NCI-H2081 treated with DMSO at 0.1 percent for 48 hours (cell line): ENCODE data around the gene AIFM2.
"Not testable (repeated sequence)": the region's sequence is repeated elsewhere in the genome, so short reads cannot be mapped to it uniquely, and the experiment has no call there.

Experiments used
- DNase-seq: peaks from one replicate; lab custom pipeline; 2025; lab: John Stamatoyannopoulos, UW

AIFM2 gene

GRCh38 chr10:70132098-70133029 lies at the start of gene AIFM2:
AIFM2 (minus strand) TSS chr10:70132825; CDS start chr10:70124084, 8,741 bp downstream.
- no peak for DNase-seq

- not testable (repeated sequence) for DNase-seq
Observed at GRCh38 chr10:70179209-70179608, 46.6 kb upstream of the AIFM2 start.

- no peak for DNase-seq
Observed at GRCh38 chr10:70178139-70178725, 45.6 kb upstream of the AIFM2 start.

DNA sequence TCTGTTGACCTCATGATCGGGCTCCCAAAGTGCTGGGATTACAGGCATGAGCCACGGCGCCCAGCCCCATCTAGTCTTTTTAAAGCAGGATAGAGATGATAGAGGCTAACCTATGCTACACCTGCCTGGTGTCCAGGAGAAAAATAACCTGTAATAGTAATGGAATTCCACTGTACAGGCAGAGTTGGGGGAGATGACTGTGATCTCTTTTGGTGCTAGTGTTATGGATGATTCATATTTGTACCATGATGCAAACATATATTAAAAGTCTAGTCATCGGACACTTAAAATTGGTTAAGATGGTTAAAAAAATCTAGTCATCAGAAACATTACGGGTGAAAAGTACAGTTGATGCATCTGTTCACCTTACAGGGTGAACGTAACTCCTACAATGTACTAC lies 43.8 kb upstream of the AIFM2 start:
- no peak for DNase-seq

DNA sequence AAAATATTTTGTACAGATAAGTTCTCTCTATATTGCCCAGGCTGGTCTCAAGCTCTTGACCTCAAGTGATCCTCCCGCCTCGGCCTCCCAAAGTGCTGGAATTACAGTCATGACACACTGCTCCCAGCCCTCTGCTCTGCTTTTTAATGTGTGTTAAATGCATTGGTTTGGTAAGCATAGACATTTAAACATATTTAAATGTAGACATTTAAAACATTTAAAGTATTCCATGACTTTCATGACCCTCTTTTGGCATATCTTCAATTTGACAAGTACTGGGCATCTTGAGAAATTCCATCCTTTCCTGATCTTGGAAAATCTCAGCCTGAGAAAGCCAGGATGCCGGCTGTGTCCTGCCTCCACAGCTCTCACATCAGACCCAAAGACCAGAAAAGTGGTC lies 42.9 kb upstream of the AIFM2 start:
- no peak for DNase-seq

- no peak for DNase-seq
Observed at GRCh38 chr10:70174058-70174741, 41.6 kb upstream of the AIFM2 start.

DNA sequence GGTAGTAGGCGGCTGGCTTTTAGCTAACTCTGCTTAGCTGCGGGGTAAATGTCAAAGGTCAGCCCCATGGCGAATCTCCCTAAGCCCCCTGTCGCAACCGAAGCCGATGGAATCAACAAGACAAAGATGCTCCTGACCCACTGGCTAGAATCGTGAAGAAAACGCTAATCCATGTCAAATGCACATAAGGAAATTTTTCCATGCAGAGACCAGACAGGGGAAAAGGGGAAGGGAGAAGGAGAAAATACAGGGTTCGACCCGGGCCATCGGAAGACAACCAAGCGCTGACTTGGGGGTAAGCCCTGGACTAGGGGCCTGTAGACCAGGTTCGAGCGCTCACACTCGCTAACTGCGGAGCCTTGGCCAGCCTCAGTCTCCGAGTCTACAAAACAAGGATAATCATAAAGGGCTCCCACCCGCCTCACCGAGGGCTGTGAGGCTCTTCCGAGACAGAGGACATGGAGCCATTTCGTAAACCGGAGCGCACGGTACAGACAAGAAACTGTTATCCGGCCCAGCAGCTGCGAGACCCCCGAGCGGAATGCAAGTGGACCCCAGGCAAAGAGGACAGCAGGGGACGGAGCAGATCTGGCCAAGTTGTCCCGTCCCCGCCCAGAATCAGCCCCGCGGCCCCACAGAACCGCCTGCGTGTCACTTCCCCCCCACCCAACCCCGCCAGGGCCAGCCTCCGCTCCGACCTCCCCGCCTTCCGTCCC lies 37.2 kb upstream of the AIFM2 start:
- DNase-seq, result no peak

GRCh38 chr10:70169011-70169410 lies 36.4 kb upstream of the AIFM2 start:
- no peak for DNase-seq

GRCh38 chr10:70167246-70167645 lies 34.6 kb upstream of the AIFM2 start:
- no peak for DNase-seq

DNA sequence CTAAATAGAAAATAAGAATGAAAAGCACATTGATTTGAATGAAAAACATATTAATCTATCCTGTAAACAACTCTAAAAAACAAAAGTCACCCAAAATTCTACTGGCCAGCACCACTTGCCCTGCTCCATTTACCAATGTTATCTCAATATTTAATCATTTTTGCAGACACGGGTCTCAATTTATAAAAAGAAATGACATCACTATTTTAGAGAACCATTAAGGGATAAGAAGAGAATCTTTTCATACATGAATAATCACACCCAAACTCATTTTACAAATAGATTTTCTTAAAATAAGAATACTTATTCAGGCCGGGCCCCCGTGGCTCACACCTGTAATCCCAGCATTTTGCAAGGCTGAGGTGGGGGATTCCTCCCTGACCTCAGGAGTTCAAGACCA lies 33.8 kb upstream of the AIFM2 start:
- DNase-seq, result no peak

- no peak for DNase-seq
Observed at GRCh38 chr10:70164163-70164562, 31.5 kb upstream of the AIFM2 start.

DNA sequence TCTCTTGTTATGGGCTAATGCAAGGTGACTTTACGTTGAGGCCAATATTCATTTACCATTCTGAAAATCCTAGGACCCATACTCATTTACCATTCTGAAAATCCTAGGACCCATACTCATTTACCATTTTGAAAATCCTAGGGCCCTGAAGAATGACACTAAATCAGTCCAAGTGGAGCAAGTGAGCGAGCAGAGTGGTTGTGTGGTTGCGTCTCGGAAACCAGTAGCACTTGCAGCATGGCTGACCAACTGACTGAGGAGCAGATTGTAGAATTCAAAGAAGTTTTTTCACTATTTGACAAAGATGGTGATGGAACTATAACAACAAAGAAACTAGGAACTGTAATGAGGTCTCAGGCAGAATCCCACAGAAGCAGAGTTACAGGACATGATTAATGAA lies 30.8 kb upstream of the AIFM2 start:
- DNase-seq, result no peak

GRCh38 chr10:70162892-70163201 lies 30.2 kb upstream of the AIFM2 start:
- DNase-seq, result no peak

DNA sequence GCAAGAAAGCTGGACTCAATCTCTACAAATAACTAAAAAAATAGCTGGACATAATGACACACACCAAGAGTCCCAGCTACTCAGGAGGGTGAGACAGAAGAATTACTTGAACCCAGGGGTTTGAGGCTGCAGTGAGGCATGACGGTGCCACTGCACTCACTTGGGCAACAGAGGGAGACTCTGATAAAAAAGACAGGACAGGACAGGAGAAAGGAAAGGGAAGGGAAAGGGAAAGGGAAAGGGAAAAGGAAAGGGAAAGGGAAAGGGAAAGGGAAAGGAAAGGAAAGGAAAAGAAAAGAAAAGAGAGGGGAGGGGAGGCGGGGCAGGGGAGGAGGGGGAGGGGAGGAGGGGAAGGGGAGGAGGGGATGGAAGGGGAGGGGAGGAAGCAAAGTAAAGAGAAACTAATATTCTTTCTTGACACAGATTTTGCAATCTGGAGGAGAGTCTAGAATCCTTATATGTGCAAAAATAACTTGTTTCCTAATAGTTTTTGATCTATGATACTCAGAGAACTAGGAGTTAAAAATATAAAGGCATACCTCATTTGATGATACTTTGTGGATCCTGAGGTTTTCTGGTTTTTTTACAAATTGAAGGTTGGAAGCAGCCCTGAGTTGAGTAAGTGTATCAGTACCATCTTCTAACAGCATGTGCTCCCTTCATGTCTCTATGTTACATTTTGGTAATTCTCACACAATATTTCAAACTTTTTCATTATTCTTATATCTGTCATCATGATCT lies 29.7 kb upstream of the AIFM2 start:
- no peak for DNase-seq

DNA sequence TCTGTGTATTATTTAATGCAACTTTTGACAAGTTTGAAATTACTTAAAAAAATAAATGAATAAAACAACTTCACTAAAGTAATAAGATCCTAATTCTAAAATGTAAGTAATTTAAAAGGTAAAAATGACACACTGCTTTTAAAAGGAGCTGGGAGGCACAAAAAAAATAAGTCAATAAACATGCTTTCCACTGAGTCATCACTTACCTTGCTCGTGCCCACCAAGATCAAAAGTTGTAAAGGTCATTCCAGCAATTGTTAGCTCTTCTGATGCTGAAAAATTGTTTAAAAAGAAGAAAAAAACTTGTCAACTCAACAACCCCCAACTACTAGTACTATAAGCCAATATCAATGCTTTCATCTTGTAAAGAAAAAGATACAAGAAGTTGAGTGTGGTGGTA lies 28.2 kb upstream of the AIFM2 start:
- no peak for DNase-seq

GRCh38 chr10:70159366-70159765 lies 26.7 kb upstream of the AIFM2 start:
- not testable (repeated sequence) for DNase-seq

GRCh38 chr10:70158113-70158512 lies 25.5 kb upstream of the AIFM2 start:
- no peak for DNase-seq

DNA sequence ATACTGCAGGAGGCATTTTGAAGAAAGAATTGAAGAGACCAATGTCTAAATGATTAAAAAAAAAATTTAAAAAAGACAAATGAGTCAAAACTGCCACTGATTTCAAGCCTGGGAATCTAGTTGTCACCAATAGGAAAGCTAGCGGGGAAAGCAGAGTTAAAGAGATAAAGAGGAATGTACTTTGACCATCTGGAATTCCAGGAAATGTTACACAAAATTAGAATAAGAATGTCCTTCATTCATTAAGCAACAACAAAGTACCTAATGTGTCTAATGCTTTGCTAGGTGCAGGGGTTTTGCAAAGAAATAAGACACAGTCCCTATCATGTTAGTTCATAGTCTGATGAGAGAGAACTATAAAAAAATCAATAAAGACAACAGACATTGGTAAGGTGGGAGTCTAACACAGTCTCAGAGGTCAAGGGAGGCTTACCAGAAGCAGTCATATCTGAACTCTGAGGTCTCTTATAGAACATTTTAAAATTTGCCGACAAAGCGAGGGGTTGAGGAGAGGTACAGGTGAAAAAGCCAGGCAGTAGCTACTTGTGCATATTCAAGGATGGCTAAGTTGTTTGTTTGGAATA lies 22.7 kb upstream of the AIFM2 start:
- no peak for DNase-seq

DNA sequence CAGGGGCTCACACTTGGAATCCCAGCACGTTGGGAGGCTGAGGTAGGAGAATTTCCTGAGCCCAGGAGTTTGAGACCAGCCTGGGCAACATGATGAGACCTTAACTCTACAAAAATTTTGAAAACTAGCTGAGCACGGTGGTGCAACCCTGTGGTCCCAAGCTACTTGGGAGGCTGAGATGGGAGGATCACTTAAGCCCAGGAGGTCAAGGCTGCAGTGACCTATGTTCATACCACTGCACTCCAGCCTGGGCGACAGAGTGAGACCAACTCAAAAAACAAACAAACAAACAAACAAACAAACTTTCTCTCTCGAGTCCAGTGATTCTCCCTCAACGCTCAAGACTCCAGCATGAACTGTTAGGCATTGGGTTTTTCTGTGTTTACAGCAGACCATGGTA lies 15.9 kb upstream of the AIFM2 start:
- DNase-seq, result no peak

DNA sequence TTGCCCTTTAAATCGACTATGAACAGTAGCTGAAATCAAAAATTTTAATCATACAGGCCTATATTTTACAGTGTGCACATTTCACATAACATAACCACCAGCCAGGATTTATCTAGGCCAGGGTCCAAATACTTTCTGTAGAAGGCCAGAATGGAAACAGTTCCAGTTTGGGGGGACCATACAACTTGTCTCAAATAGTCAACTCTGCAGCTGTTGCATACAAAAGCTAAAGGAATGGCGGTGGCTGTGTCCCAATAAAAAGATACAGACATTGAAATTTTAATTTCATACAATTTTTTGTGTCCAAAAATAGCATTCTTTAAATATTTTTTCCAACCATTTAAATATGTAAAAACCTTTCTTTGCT lies 14.6 kb upstream of the AIFM2 start:
- no peak for DNase-seq

DNA sequence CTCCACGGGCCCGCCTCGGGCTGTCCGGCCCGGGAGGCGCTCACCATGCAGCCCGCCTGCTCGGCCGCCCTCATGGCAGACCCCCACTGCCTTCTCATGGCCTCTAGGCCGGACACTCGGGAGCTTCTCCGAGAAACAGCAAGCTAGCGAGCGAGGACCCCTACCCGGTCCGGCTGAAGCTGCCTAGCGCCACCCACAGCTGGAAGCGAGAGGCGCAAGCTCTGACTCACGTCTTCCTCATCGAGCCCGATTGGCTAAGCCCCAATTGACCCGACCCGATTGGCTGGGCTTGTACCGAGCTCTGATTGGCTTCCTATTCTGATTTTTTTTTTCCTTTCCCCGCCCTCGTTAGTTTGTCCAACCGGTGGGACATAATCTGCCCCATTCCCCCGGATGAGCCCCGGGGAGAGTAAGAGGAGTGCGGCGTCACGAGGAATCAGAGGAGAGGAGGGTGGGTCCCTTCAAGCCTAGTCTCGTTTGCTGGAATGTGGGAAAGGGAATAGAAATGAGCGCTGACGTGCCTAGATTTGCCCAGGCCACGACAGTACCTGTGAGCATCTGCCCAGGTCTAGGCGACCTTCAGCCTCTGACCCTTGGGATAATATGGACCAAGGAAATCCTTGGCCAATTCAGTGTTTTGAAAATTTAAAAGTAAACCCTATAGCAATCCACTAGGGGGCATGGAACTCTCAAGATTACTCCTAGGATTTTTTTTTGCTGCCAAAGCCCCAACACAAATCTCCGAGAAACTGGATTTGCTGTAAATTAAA lies 14.0 kb upstream of the AIFM2 start, which contains the start of gene TYSND1:
Gene TYSND1 (minus strand): TSS at position 212 of the 770 bp plus-strand sequence. CDS start 114 bp downstream, at position 98.
- peak; percentile 89 for DNase-seq
